MCF 10A (cell line): Measurements from ENCODE around the gene B9D1. TPM values are rescaled to one million over a fixed set of nuclear protein-coding genes. Genes with fewer than 3 reads are reported as not detected.

ENCODE experiments used
- BruUV-seq: library from RNA; stranded (reverse); fragments of 400-500 nt; replicated peaks from 2 replicates; lab custom pipeline; 2021; lab: Mats Ljungman, UMichigan
- CTCF ChIA-PET: fragments of 300-600 bp; sonication (Branson Sonifier 250); formaldehyde crosslinking; extraction: SDS; loops from one replicate; lab custom pipeline; 2021; ENCODE audit warnings: antibody characterized with exemption, inconsistent platforms; lab: Yijun Ruan, JAX
- POLR2A ChIA-PET: fragments of 300-600, 350-650 bp; sonication (Branson Sonifier 250); formaldehyde crosslinking; extraction: SDS; loops from one replicate; lab custom pipeline; 2020; ENCODE audit warnings: antibody characterized with exemption, inconsistent platforms; lab: Yijun Ruan, JAX
- DNase-seq: peaks from one replicate; pipeline ENCODE4 v3.0.0-alpha.2; 2018; ENCODE audit not compliant: unreplicated experiment
- H3K27ac Mint-ChIP-seq: one replicate; pipeline ENCODE4 v1.8.0; 2022; ENCODE audit warnings: mild to moderate bottlenecking, low read depth, mixed read lengths; ENCODE audit not compliant: unreplicated experiment
- H3K27me3 Mint-ChIP-seq: one replicate; pipeline ENCODE4 v1.8.0; 2022; ENCODE audit warnings: mixed read lengths; ENCODE audit not compliant: insufficient read depth, unreplicated experiment
- H3K36me3 Mint-ChIP-seq: one replicate; pipeline ENCODE4 v1.8.0; 2022; ENCODE audit warnings: mild to moderate bottlenecking, moderate library complexity, mixed read lengths; ENCODE audit not compliant: insufficient read depth, unreplicated experiment
- H3K4me1 Mint-ChIP-seq: one replicate; pipeline ENCODE4 v1.8.0; 2022; ENCODE audit warnings: mixed read lengths; ENCODE audit not compliant: insufficient read depth, unreplicated experiment
- H3K4me3 Mint-ChIP-seq: one replicate; pipeline ENCODE4 v1.8.0; 2022; ENCODE audit warnings: mild to moderate bottlenecking, moderate library complexity, mixed read lengths; ENCODE audit not compliant: unreplicated experiment
- H3K9me3 Mint-ChIP-seq: one replicate; pipeline ENCODE4 v1.8.0; 2022; ENCODE audit warnings: mixed read lengths; ENCODE audit not compliant: unreplicated experiment
- CTCF ChIP-seq: fragments of 200-600 bp; IDR thresholded peaks from one replicate; pipeline ENCODE4 v1.8.0; 2022; ENCODE audit warnings: antibody characterized with exemption, mild to moderate bottlenecking; ENCODE audit not compliant: unreplicated experiment
- intact Hi-C: fragments of 100-400 bp; cut with micrococcal nuclease; formaldehyde crosslinking; loops from 2 replicates; pipeline ENCODE4 v1.14.1; 2022
- total RNA-seq: library from RNA; stranded (reverse); gene quantifications from 2 replicates; pipeline ENCODE4 v1.2.3, GENCODE V29; 2022

The B9D1 gene
- total RNA-seq, 1 experiment from 2014 or later = 33.0 TPM

GRCh38 chr17:19390951-19391350 is 28.4 kb upstream of the B9D1 start:
- no peak for DNase-seq
- H3K27ac Mint-ChIP-seq = no peak overlapping the region
- intact Hi-C loops = no loop called here
- TF ChIP-seq CTCF = no peak
- no peaks in the 10 kb centered on the region for H3K27me3 Mint-ChIP-seq
- CTCF ChIA-PET = interaction anchor here (0.9 to 2.9 kb wide), 2 partner anchors 28 to 56 kb away, joined by 5 to 14 read pairs; partner anchors contain the start of gene B9D1
- no peak overlapping the region for H3K4me3 Mint-ChIP-seq
- H3K9me3 Mint-ChIP-seq = no peaks in the 10 kb centered on the region
- no TSS peak for BruUV-seq
- no peaks in the 10 kb centered on the region for H3K36me3 Mint-ChIP-seq
- peaks cover 16% of the 10 kb centered on the region for H3K4me1 Mint-ChIP-seq
- POLR2A ChIA-PET = interaction anchor here (1.3 kb wide), 1 partner anchor 12 kb away, joined by 3 read pairs; the partner anchor contains the start of gene MAPK7

- Mint-ChIP-seq H3K36me3 (peaks cover 4% of the 10 kb centered on the region), H3K4me1 (peaks cover 23% of the 10 kb centered on the region), H3K27ac (no peak overlapping the region), H3K9me3 (no peaks in the 10 kb centered on the region), H3K4me3 (no peak overlapping the region), H3K27me3 (no peaks in the 10 kb centered on the region)
- ChIA-PET CTCF (interaction anchor here (0.9 to 2.9 kb wide), 3 partner anchors 24 to 58 kb away, joined by 3 to 14 read pairs (median 3); partner anchors contain the start of gene B9D1), POLR2A (interaction anchor here (0.6 to 1.9 kb wide), 6 partner anchors 11 to 432 kb away, joined by 3 to 10 read pairs (median 4); partner anchors contain the start of gene MAPK7)
- TF ChIP-seq CTCF = no peak
- no peak for DNase-seq
- BruUV-seq = no TSS peak
- intact Hi-C loops = no loop called here
Observed at GRCh38 chr17:19388791-19389785, 26.6 kb upstream of the B9D1 start.

- POLR2A ChIA-PET = interaction anchor here (0.6 to 1.9 kb wide), 4 partner anchors 10 to 433 kb away, joined by 3 to 10 read pairs (median 4); partner anchors contain the start of gene MAPK7
Observed at GRCh38 chr17:19387921-19388521, 25.5 kb upstream of the B9D1 start.

More at GRCh38 chr17:19387921-19388521, 25.5 kb upstream of the B9D1 start:
- H3K36me3 Mint-ChIP-seq = peaks cover 7% of the 10 kb centered on the region
- intact Hi-C loops = no loop called here
- DNase-seq = peak; percentile 61
- no peak overlapping the region for H3K27ac Mint-ChIP-seq
- no peak for TF ChIP-seq CTCF
- H3K4me3 Mint-ChIP-seq = no peak overlapping the region
- H3K27me3 Mint-ChIP-seq = no peaks in the 10 kb centered on the region
- BruUV-seq = no TSS peak
- H3K4me1 Mint-ChIP-seq = peaks cover 26% of the 10 kb centered on the region
- CTCF ChIA-PET = interaction anchor here (1.2 to 2.9 kb wide), 3 partner anchors 25 to 59 kb away, joined by 3 to 14 read pairs (median 6); partner anchors contain the start of gene B9D1
- no peaks in the 10 kb centered on the region for H3K9me3 Mint-ChIP-seq
